ENCODE results near the gene RPTN.

GRCh38 chr1:152111515-152111968, 47.5 kb downstream of the RPTN start:
- no peak for TF ChIP-seq YY1 (IDR thresholded peaks at IDR 0.05; ENCODE audit: insufficient read depth, insufficient read length)
- TF ChIP-seq ZNF274 (IDR thresholded peaks at IDR 0.05; ENCODE audit: low read depth, low read length) = no peak

All from NT2/D1 (cell line).